GM12872 (cell line): ENCODE data around the gene TERB1.

Experiments used
- CTCF ChIP-seq: IDR thresholded peaks from 3 replicates; pipeline ENCODE4 v1.5.1; 2011; ENCODE audit warnings: low read depth, mild to moderate bottlenecking, low read length, moderate library complexity; ENCODE audit not compliant: insufficient read depth

TERB1 gene

GRCh38 chr16:66801320-66802105 lies at the start of gene TERB1:
TERB1 (minus strand) TSS chr16:66801584; CDS start chr16:66796798, 4,786 bp downstream.
- no peak for TF ChIP-seq CTCF

- TF ChIP-seq CTCF = no peak
These were observed 48.9 kb upstream of the TERB1 start for GRCh38 chr16:66850115-66850815.

GRCh38 chr16:66849549-66849948 lies 48.2 kb upstream of the TERB1 start:
- TF ChIP-seq CTCF = no peak

- no peak for TF ChIP-seq CTCF
These were observed 47.6 kb upstream of the TERB1 start for GRCh38 chr16:66849021-66849420.

GRCh38 chr16:66848172-66848571 lies 46.8 kb upstream of the TERB1 start:
- no peak for TF ChIP-seq CTCF

- TF ChIP-seq CTCF = no peak
These were observed 46.2 kb upstream of the TERB1 start for GRCh38 chr16:66847533-66848067.

GRCh38 chr16:66846831-66847230 lies 45.4 kb upstream of the TERB1 start:
- TF ChIP-seq CTCF = no peak
